Caco-2 (cell line): Measurements from ENCODE around the gene ERGIC1. TPM values are rescaled to one million over a fixed set of nuclear protein-coding genes. Genes with fewer than 3 reads are reported as not detected.

ENCODE experiments used
- BruUV-seq: library from RNA; stranded (reverse); fragments of 400-500 nt; replicated peaks from 2 replicates; lab custom pipeline; 2021; lab: Mats Ljungman, UMichigan
- CTCF ChIA-PET: fragments of 300-600 bp; sonication (Branson Sonifier 250); formaldehyde crosslinking; loops from one replicate; lab custom pipeline; 2022; ENCODE audit warnings: antibody characterized with exemption; lab: Charles Lee
- POLR2A ChIA-PET: fragments of 300-600 bp; sonication (Branson Sonifier 250); formaldehyde crosslinking; loops from one replicate; lab custom pipeline; 2022; ENCODE audit warnings: antibody characterized with exemption; lab: Charles Lee
- DNase-seq, 2 experiments: peaks; one replicate each; pipeline versions ENCODE4 v3.0.0 to v3.0.0-alpha.2; 2020 to 2022
- H3K27me3 ChIP-seq: replicated peaks from 2 replicates; pipeline ENCODE4 v1.6.0; 2011; ENCODE audit warnings: low read length; ENCODE audit not compliant: control insufficient read depth, insufficient read depth
- H3K36me3 ChIP-seq: 2 replicates; pipeline ENCODE4 v1.5.1; 2011; ENCODE audit warnings: low read length; ENCODE audit not compliant: control insufficient read depth, insufficient read depth
- H3K4me1 ChIP-seq: fragments of 250-450 bp; sonication (Bioruptor Pico); 2 replicates; pipeline ENCODE4 v1.5.1; 2020; ENCODE audit warnings: mild to moderate bottlenecking
- H3K4me3 ChIP-seq: 2 replicates; pipeline ENCODE4 v1.5.1; 2011; ENCODE audit warnings: low read depth, mild to moderate bottlenecking, control low read depth, low read length
- H3K9me3 ChIP-seq: fragments of 250-450 bp; sonication (Bioruptor Pico); 2 replicates; pipeline ENCODE4 v1.5.1; 2020; ENCODE audit warnings: mild to moderate bottlenecking, moderate library complexity
- H3K27ac Mint-ChIP-seq: one replicate; pipeline ENCODE4 v1.8.0; 2022; ENCODE audit warnings: mixed read lengths; ENCODE audit not compliant: unreplicated experiment
- H3K27me3 Mint-ChIP-seq: one replicate; pipeline ENCODE4 v1.8.0; 2022; ENCODE audit warnings: mixed read lengths; ENCODE audit not compliant: insufficient read depth, unreplicated experiment
- H3K36me3 Mint-ChIP-seq: one replicate; pipeline ENCODE4 v1.8.0; 2022; ENCODE audit warnings: mild to moderate bottlenecking, mixed read lengths; ENCODE audit not compliant: insufficient read depth, unreplicated experiment
- H3K4me1 Mint-ChIP-seq: one replicate; pipeline ENCODE4 v1.8.0; 2022; ENCODE audit warnings: low read depth, mixed read lengths; ENCODE audit not compliant: unreplicated experiment
- H3K4me3 Mint-ChIP-seq: one replicate; pipeline ENCODE4 v1.8.0; 2022; ENCODE audit warnings: mild to moderate bottlenecking, moderate library complexity, mixed read lengths; ENCODE audit not compliant: unreplicated experiment
- H3K9me3 Mint-ChIP-seq: one replicate; pipeline ENCODE4 v1.8.0; 2022; ENCODE audit warnings: mixed read lengths; ENCODE audit not compliant: unreplicated experiment
- intact Hi-C: fragments of 100-400 bp; cut with micrococcal nuclease; formaldehyde crosslinking; loops from one replicate; pipeline ENCODE4 v1.10.0; 2022; ENCODE audit not compliant: unreplicated experiment
- total RNA-seq: library from RNA; stranded (reverse); gene quantifications from 2 replicates; pipeline ENCODE4 v1.2.3, GENCODE V29; 2022
- TF ChIP-seq, protein P1 (sequence below), 2 experiments: fragments of 200-600 bp in 1 of 2; IDR thresholded peaks; 1 replicate in 1 of 2; 2 replicates in 1 of 2; pipeline versions ENCODE4 v1.5.1 to v1.8.0; 2011 to 2022; ENCODE audit warnings: antibody characterized with exemption in 1 of 2, control low read depth in 1 of 2, inconsistent platforms in 1 of 2, low read depth in 1 of 2, low read length in 1 of 2, mild to moderate bottlenecking in 1 of 2, moderate library complexity in 1 of 2; ENCODE audit not compliant: insufficient read depth in 1 of 2, severe bottlenecking in 1 of 2, unreplicated experiment in 1 of 2

ERGIC1 gene
- total RNA-seq, 1 experiment from 2014 or later: 161 TPM

DNA sequence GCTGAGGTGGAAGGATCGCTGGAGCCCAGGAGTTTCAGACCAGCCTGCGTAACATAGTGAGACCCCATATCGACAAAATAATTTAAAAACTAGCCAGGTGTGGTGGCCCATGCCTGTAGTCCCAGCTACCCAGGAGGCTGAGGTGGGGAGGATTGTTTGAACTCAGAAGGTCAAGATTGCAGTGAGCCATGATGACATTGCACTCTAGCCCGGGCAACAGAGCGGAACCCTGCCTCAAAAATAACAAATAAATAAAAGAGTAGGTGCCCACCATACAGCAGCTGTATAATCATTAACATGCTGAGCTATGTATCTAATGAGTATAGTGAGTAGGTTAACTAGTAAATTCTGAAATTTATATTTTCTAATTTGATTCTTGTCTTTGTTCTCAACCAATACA lies 138.5 kb downstream of the ERGIC1 start:
- H3K27me3 ChIP-seq: no peaks in the 10 kb centered on the region
- CTCF ChIA-PET: interaction anchor here (1.0 kb wide), 1 partner anchor 11 kb away, joined by 4 read pairs; no protein-coding TSS in a partner anchor
- H3K27me3 Mint-ChIP-seq: no peaks in the 10 kb centered on the region
- H3K4me1 ChIP-seq: peaks cover 17% of the 10 kb centered on the region
- H3K27ac Mint-ChIP-seq: no peak overlapping the region
- POLR2A ChIA-PET: no interaction called here
- no peaks in the 10 kb centered on the region for H3K36me3 ChIP-seq
- H3K4me1 Mint-ChIP-seq: peaks cover 7% of the 10 kb centered on the region
- no peak overlapping the region for H3K4me3 Mint-ChIP-seq
- no peak overlapping the region for H3K4me3 ChIP-seq
- peaks cover 9% of the 10 kb centered on the region for H3K36me3 Mint-ChIP-seq
- TF ChIP-seq, protein P1, sequence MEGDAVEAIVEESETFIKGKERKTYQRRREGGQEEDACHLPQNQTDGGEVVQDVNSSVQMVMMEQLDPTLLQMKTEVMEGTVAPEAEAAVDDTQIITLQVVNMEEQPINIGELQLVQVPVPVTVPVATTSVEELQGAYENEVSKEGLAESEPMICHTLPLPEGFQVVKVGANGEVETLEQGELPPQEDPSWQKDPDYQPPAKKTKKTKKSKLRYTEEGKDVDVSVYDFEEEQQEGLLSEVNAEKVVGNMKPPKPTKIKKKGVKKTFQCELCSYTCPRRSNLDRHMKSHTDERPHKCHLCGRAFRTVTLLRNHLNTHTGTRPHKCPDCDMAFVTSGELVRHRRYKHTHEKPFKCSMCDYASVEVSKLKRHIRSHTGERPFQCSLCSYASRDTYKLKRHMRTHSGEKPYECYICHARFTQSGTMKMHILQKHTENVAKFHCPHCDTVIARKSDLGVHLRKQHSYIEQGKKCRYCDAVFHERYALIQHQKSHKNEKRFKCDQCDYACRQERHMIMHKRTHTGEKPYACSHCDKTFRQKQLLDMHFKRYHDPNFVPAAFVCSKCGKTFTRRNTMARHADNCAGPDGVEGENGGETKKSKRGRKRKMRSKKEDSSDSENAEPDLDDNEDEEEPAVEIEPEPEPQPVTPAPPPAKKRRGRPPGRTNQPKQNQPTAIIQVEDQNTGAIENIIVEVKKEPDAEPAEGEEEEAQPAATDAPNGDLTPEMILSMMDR (IDR thresholded peaks at IDR 0.05; ENCODE audit: insufficient read depth in 1 of 2, low read depth in 1 of 2, low read length in 1 of 2, severe bottlenecking in 1 of 2, unreplicated experiment in 1 of 2): no peak
- H3K9me3 Mint-ChIP-seq: no peaks in the 10 kb centered on the region
- no peak for DNase-seq
- H3K9me3 ChIP-seq: no peaks in the 10 kb centered on the region
- BruUV-seq: no TSS peak
- intact Hi-C loops: no loop called here

DNA sequence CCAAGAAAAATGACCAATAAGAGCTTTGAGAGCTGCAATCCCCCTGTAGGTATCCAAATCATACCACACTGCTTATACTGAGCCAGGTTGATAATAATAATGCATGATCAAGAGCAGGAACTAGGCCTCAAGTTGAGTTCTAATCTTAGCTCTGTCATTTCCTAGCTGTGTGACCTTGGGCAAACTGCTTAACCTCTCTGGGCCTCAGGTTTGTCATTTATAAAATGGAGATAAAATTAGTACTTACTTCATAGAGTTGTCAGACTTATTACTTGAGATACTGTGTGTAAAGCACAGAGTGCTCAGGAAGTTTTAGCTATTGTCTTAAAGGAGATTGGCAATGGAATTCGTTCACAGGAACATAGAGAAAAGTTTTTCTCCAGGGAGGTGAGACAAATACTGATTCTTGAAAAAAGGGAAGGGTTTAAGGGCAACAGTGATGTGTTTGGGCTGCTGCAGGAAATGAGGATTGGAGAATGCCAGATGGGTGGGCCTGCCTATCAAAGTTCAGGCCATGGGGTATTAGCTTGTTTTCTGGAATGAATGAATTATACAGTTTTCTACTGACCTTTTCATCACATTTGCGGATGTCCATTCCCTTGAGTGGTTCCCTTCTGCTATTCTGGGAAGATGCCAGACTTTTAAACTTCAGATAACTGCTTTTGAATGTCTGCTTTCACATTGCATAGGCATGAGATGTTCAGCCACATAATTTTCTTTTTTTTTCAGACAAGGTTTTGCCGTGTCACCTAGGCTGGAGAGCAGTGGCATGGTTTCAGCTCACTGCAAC lies 139.3 kb downstream of the ERGIC1 start:
- intact Hi-C loops: no loop called here
- BruUV-seq: no TSS peak
- H3K9me3 ChIP-seq: no peaks in the 10 kb centered on the region
- H3K4me1 ChIP-seq: peaks cover 17% of the 10 kb centered on the region
- Mint-ChIP-seq H3K9me3 (no peaks in the 10 kb centered on the region), H3K4me3 (no peak overlapping the region), H3K4me1 (peaks cover 7% of the 10 kb centered on the region), H3K36me3 (peaks cover 6% of the 10 kb centered on the region), H3K27me3 (no peaks in the 10 kb centered on the region), H3K27ac (no peak overlapping the region)
- no peak overlapping the region for H3K4me3 ChIP-seq
- POLR2A ChIA-PET: no interaction called here
- no peaks in the 10 kb centered on the region for H3K27me3 ChIP-seq
- TF ChIP-seq, protein P1 (IDR thresholded peaks at IDR 0.05; ENCODE audit: insufficient read depth in 1 of 2, low read depth in 1 of 2, low read length in 1 of 2, severe bottlenecking in 1 of 2, unreplicated experiment in 1 of 2): no peak
- DNase-seq: no peak
- no peaks in the 10 kb centered on the region for H3K36me3 ChIP-seq
- CTCF ChIA-PET: interaction anchor here (1.0 kb wide), 1 partner anchor 11 kb away, joined by 4 read pairs; no protein-coding TSS in a partner anchor

DNA sequence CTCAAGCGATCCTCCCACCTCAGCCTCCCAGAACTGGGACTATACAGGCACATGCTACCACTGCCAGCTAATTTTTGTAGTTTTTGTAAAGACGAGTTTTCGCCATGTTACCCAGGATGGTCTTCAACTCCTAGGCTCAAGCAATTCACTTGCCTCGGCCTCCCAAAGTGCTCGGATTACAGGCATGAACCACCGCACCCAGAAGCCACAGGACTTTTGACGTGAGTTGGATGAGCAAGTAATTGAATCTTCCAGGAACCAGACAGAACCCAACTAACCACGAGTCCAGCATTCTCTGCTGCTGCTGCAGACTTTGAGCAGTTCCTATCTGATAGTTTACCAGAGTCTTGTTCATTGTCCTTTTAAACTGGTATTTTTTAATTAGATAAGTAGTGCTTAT lies 139.9 kb downstream of the ERGIC1 start:
- POLR2A ChIA-PET: no interaction called here

More for the DNA sequence above, 139.9 kb downstream of the ERGIC1 start:
- Mint-ChIP-seq H3K36me3 (peaks cover under 1% of the 10 kb centered on the region), H3K27ac (no peak overlapping the region), H3K9me3 (no peaks in the 10 kb centered on the region), H3K4me1 (peaks cover 7% of the 10 kb centered on the region), H3K4me3 (no peak overlapping the region), H3K27me3 (no peaks in the 10 kb centered on the region)
- H3K27me3 ChIP-seq: no peaks in the 10 kb centered on the region
- intact Hi-C loops: no loop called here
- H3K4me3 ChIP-seq: no peak overlapping the region
- CTCF ChIA-PET: interaction anchor here (0.7 kb wide), 1 partner anchor 9 kb away, joined by 4 read pairs; the partner anchor contains the start of gene ATP6V0E1
- H3K4me1 ChIP-seq: peaks cover 17% of the 10 kb centered on the region
- H3K9me3 ChIP-seq: no peaks in the 10 kb centered on the region
- TF ChIP-seq, protein P1 (IDR thresholded peaks at IDR 0.05; ENCODE audit: insufficient read depth in 1 of 2, low read depth in 1 of 2, low read length in 1 of 2, severe bottlenecking in 1 of 2, unreplicated experiment in 1 of 2): no peak
- no TSS peak for BruUV-seq
- H3K36me3 ChIP-seq: no peaks in the 10 kb centered on the region
- DNase-seq: no peak
